Neuronal stem cell (in vitro differentiated cells): Measurements from ENCODE around the gene CLIC5.

Experiments used
- DNase-seq: peaks from one replicate; pipeline ENCODE4 v3.0.0-alpha.2; 2013; ENCODE audit warnings: low spot score
- H2AFZ ChIP-seq: one replicate; pipeline ENCODE4 v1.6.1; 2013; ENCODE audit warnings: mild to moderate bottlenecking, low read length, inconsistent platforms
- H2AK5ac ChIP-seq: 2 replicates; pipeline ENCODE4 v1.6.1; 2013; ENCODE audit warnings: low read depth, mild to moderate bottlenecking, inconsistent platforms, low read length, moderate library complexity, mixed read lengths
- H2BK120ac ChIP-seq: 2 replicates; pipeline ENCODE4 v1.6.1; 2013; ENCODE audit warnings: low read depth, mild to moderate bottlenecking, inconsistent platforms, low read length, moderate library complexity, mixed read lengths
- H2BK12ac ChIP-seq: one replicate; pipeline ENCODE4 v1.6.1; 2013; ENCODE audit warnings: low read length, inconsistent platforms
- H2BK15ac ChIP-seq: 2 replicates; pipeline ENCODE4 v1.6.1; 2013; ENCODE audit warnings: mild to moderate bottlenecking, low read length, inconsistent platforms, mixed read lengths
- H2BK5ac ChIP-seq: one replicate; pipeline ENCODE4 v1.6.1; 2013; ENCODE audit warnings: inconsistent platforms, mild to moderate bottlenecking, low read length, moderate library complexity
- H3K14ac ChIP-seq: one replicate; pipeline ENCODE4 v1.6.1; 2013; ENCODE audit warnings: low read length, inconsistent platforms
- H3K18ac ChIP-seq: 2 replicates; pipeline ENCODE4 v1.6.1; 2013; ENCODE audit warnings: low read length, inconsistent platforms
- H3K23ac ChIP-seq: 2 replicates; pipeline ENCODE4 v1.6.1; 2013; ENCODE audit warnings: low read depth, mild to moderate bottlenecking, mixed read lengths, low read length, inconsistent platforms; ENCODE audit not compliant: poor library complexity
- H3K27ac ChIP-seq: replicated peaks from 3 replicates; pipeline ENCODE4 v1.5.1; 2013; ENCODE audit warnings: low read length, inconsistent platforms
- H3K27me3 ChIP-seq, 3 experiments: 2 replicates each; pipeline ENCODE4 v1.6.1; 2013; ENCODE audit warnings: low read length in 3 of 3, mild to moderate bottlenecking in 2 of 3, inconsistent platforms in 1 of 3, low read depth in 1 of 3, mixed read lengths in 1 of 3, moderate library complexity in 1 of 3; ENCODE audit not compliant: control insufficient read depth in 3 of 3, insufficient read depth in 3 of 3
- H3K36me3 ChIP-seq, 2 donors: replicated peaks in 1 of 2; 2 replicates each; pipeline ENCODE4 v1.6.1; 2013; ENCODE audit warnings: low read length in 2 of 2; ENCODE audit not compliant: control insufficient read depth in 2 of 2, insufficient read depth in 2 of 2
- H3K4ac ChIP-seq: 2 replicates; pipeline ENCODE4 v1.6.1; 2013; ENCODE audit warnings: inconsistent platforms, mild to moderate bottlenecking, low read length, moderate library complexity
- H3K4me1 ChIP-seq, 2 donors: 1 replicate in 1 of 2; 2 replicates in 1 of 2; pipeline ENCODE4 v1.6.1; 2013; ENCODE audit warnings: low read length in 2 of 2, low read depth in 1 of 2; ENCODE audit not compliant: control insufficient read depth in 2 of 2, insufficient read depth in 1 of 2
- H3K4me2 ChIP-seq: one replicate; pipeline ENCODE4 v1.6.1; 2013; ENCODE audit warnings: mild to moderate bottlenecking, low read length, inconsistent platforms; ENCODE audit not compliant: insufficient read depth, poor library complexity, severe bottlenecking
- H3K4me3 ChIP-seq, 2 donors: 2 replicates each; pipeline ENCODE4 v1.5.1; 2013; ENCODE audit warnings: low read length in 2 of 2, mild to moderate bottlenecking in 2 of 2, inconsistent platforms in 1 of 2, moderate library complexity in 1 of 2
- H3K79me1 ChIP-seq: one replicate; pipeline ENCODE4 v1.6.1; 2013; ENCODE audit warnings: low read depth, mild to moderate bottlenecking, inconsistent platforms, low read length, moderate library complexity
- H3K9ac ChIP-seq: one replicate; pipeline ENCODE4 v1.6.1; 2013; ENCODE audit warnings: mild to moderate bottlenecking, low read depth, low read length, inconsistent platforms; ENCODE audit not compliant: poor library complexity
- H3K9me3 ChIP-seq, 2 donors: replicated peaks in 1 of 2; 2 replicates each; pipeline versions ENCODE3 to v1.6.1; 2013; ENCODE audit warnings: low read length in 2 of 2, mild to moderate bottlenecking in 2 of 2, inconsistent platforms in 1 of 2, low read depth in 1 of 2, mixed read lengths in 1 of 2, moderate library complexity in 1 of 2; ENCODE audit not compliant: control insufficient read depth in 2 of 2, insufficient read depth in 1 of 2
- H4K8ac ChIP-seq: one replicate; pipeline ENCODE4 v1.6.1; 2013; ENCODE audit warnings: low read depth, mild to moderate bottlenecking, inconsistent platforms, low read length, moderate library complexity
- H4K91ac ChIP-seq: one replicate; pipeline ENCODE4 v1.6.1; 2013; ENCODE audit warnings: low read length, low read depth, mild to moderate bottlenecking, inconsistent platforms; ENCODE audit not compliant: poor library complexity
- WGBS, 2 donors: extraction: QIAGEN DNeasy Blood & Tissue Kit; methylation state at CpG; one replicate each; pipeline ENCODE4 v1.1.7; 2013; ENCODE audit warnings: missing lambda C conversion rate in 2 of 2, mixed read lengths in 1 of 2; ENCODE audit not compliant: insufficient read length in 2 of 2, insufficient replicate concordance in 1 of 2; ENCODE audit errors: extremely low coverage in 2 of 2; 5-methylcytosine and 5-hydroxymethylcytosine counted together

CLIC5 gene

GRCh38 chr6:45969883-45970282, 45.8 kb downstream of the CLIC5 start:
- no peak for DNase-seq
- Histone ChIP-seq H2AFZ (no peak overlapping the region), H3K4me1 (peaks cover 0 to 3% of the 10 kb centered on the region in 2 donors), H3K36me3 (no peaks in the 10 kb centered on the region), H3K4me3 (no peak overlapping the region), H3K27ac (no peak overlapping the region), H3K14ac (no peak overlapping the region), H2AK5ac (no peak overlapping the region), H3K4me2 (no peak overlapping the region), H3K79me1 (no peaks in the 10 kb centered on the region), H2BK120ac (no peak overlapping the region), H3K9ac (no peak overlapping the region), H2BK15ac (no peak overlapping the region), H2BK12ac (no peak overlapping the region), H2BK5ac (no peak overlapping the region), H3K9me3 (no peaks in the 10 kb centered on the region), H3K4ac (no peak overlapping the region), H3K18ac (no peak overlapping the region), H3K27me3 (no peaks in the 10 kb centered on the region), H3K23ac (no peak overlapping the region), H4K91ac (no peak overlapping the region), H4K8ac (no peak overlapping the region)
- WGBS, 2 donors = no CpG with 5 or more reads among the region's 2 CpGs

GRCh38 chr6:45969026-45969425, 46.6 kb downstream of the CLIC5 start:
- Histone ChIP-seq H3K79me1 (no peaks in the 10 kb centered on the region), H3K36me3 (no peaks in the 10 kb centered on the region), H3K27ac (no peak overlapping the region), H3K4me1 (peaks cover 0 to 3% of the 10 kb centered on the region in 2 donors), H2BK12ac (no peak overlapping the region), H4K8ac (no peak overlapping the region), H2AFZ (no peak overlapping the region), H3K14ac (no peak overlapping the region), H3K9ac (no peak overlapping the region), H4K91ac (no peak overlapping the region), H3K4ac (no peak overlapping the region), H3K4me2 (no peak overlapping the region), H2BK5ac (no peak overlapping the region), H3K18ac (no peak overlapping the region), H3K27me3 (no peaks in the 10 kb centered on the region), H2BK120ac (no peak overlapping the region), H3K4me3 (no peak overlapping the region), H3K23ac (no peak overlapping the region), H3K9me3 (peaks cover 0 to 2% of the 10 kb centered on the region in 2 donors), H2BK15ac (no peak overlapping the region), H2AK5ac (no peak overlapping the region)
- whole genome bisulfite sequencing, 2 donors = no CpG with 5 or more reads among the region's 2 CpGs
- DNase-seq = no peak

GRCh38 chr6:45967363-45967762, 48.3 kb downstream of the CLIC5 start:
- no peak overlapping the region for H4K8ac ChIP-seq
- H3K4me1 ChIP-seq = peaks cover 0 to 3% of the 10 kb centered on the region in 2 donors
- H3K27me3 ChIP-seq = no peaks in the 10 kb centered on the region
- no peak overlapping the region for H3K18ac ChIP-seq
- peaks cover 0 to 3% of the 10 kb centered on the region in 2 donors for H3K9me3 ChIP-seq
- no peak overlapping the region for H2BK15ac ChIP-seq
- no peak overlapping the region for H4K91ac ChIP-seq
- H2BK120ac ChIP-seq = no peak overlapping the region
- no peak overlapping the region for H3K27ac ChIP-seq
- no peaks in the 10 kb centered on the region for H3K79me1 ChIP-seq
- no peak overlapping the region for H3K4me2 ChIP-seq
- WGBS, 2 donors = no CpG with 5 or more reads among the region's 1 CpG
- DNase-seq = no peak
- H3K4me3 ChIP-seq = no peak overlapping the region
- no peak overlapping the region for H3K9ac ChIP-seq
- no peak overlapping the region for H2BK12ac ChIP-seq
- H2AFZ ChIP-seq = no peak overlapping the region
- no peak overlapping the region for H3K23ac ChIP-seq
- no peak overlapping the region for H2AK5ac ChIP-seq
- H3K4ac ChIP-seq = no peak overlapping the region
- H3K36me3 ChIP-seq = no peaks in the 10 kb centered on the region
- no peak overlapping the region for H2BK5ac ChIP-seq
- no peak overlapping the region for H3K14ac ChIP-seq

GRCh38 chr6:45966797-45967196, 48.9 kb downstream of the CLIC5 start:
- H3K18ac ChIP-seq = no peak overlapping the region
- no peaks in the 10 kb centered on the region for H3K79me1 ChIP-seq
- no peak overlapping the region for H2AFZ ChIP-seq
- H3K14ac ChIP-seq = no peak overlapping the region
- no peak overlapping the region for H4K8ac ChIP-seq
- H3K4ac ChIP-seq = no peak overlapping the region
- H2BK15ac ChIP-seq = no peak overlapping the region
- H3K9ac ChIP-seq = no peak overlapping the region
- H3K9me3 ChIP-seq = peaks cover 0 to 3% of the 10 kb centered on the region in 2 donors
- no peak overlapping the region for H2AK5ac ChIP-seq
- no peaks in the 10 kb centered on the region for H3K36me3 ChIP-seq
- no peak overlapping the region for H3K27ac ChIP-seq
- H3K27me3 ChIP-seq = no peaks in the 10 kb centered on the region
- H2BK120ac ChIP-seq = no peak overlapping the region
- DNase-seq = no peak
- no peak overlapping the region for H2BK5ac ChIP-seq
- H3K4me3 ChIP-seq = no peak overlapping the region
- no peak overlapping the region for H3K4me2 ChIP-seq
- H3K23ac ChIP-seq = no peak overlapping the region
- H4K91ac ChIP-seq = no peak overlapping the region
- no CpG with 5 or more reads among the region's 3 CpGs for WGBS, 2 donors
- H3K4me1 ChIP-seq = peaks cover 0 to 3% of the 10 kb centered on the region in 2 donors
- no peak overlapping the region for H2BK12ac ChIP-seq
